HUES48 (cell line): ENCODE results near the gene SLC22A13.
A peak's percentile ranks its signal among the peaks of the same experiment; 100 is the strongest.
"Not testable (repeated sequence)": the region's sequence is repeated elsewhere in the genome, so short reads cannot be mapped to it uniquely, and the experiment has no call there.

ENCODE experiments used
- H3K27ac ChIP-seq: one replicate; pipeline ENCODE4 v1.7.0; 2013; ENCODE audit warnings: low read depth, low read length, inconsistent platforms
- H3K27me3 ChIP-seq: 2 replicates; pipeline ENCODE4 v1.6.1; 2013; ENCODE audit warnings: mild to moderate bottlenecking, low read length; ENCODE audit not compliant: control insufficient read depth, insufficient read depth
- H3K36me3 ChIP-seq: 2 replicates; pipeline ENCODE4 v1.6.1; 2013; ENCODE audit warnings: low read length; ENCODE audit not compliant: control insufficient read depth, insufficient read depth
- H3K4me1 ChIP-seq: 2 replicates; pipeline ENCODE4 v1.6.1; 2013; ENCODE audit warnings: mild to moderate bottlenecking, low read length; ENCODE audit not compliant: control insufficient read depth, insufficient read depth
- H3K4me3 ChIP-seq: 2 replicates; pipeline ENCODE4 v1.5.1; 2013; ENCODE audit warnings: mild to moderate bottlenecking, low read depth, low read length
- H3K9ac ChIP-seq: 2 replicates; pipeline ENCODE4 v1.6.1; 2013; ENCODE audit warnings: mild to moderate bottlenecking, low read depth, low read length, moderate library complexity
- H3K9me3 ChIP-seq: 2 replicates; pipeline ENCODE4 v1.6.1; 2013; ENCODE audit warnings: low read length; ENCODE audit not compliant: control insufficient read depth, insufficient read depth

SLC22A13 gene

GRCh38 chr3:38242812-38243211 lies 22.8 kb upstream of the SLC22A13 start:
- H3K27ac ChIP-seq, H3K27me3 ChIP-seq, H3K9me3 ChIP-seq, H3K4me3 ChIP-seq, H3K9ac ChIP-seq, H3K4me1 ChIP-seq: not testable (repeated sequence)
- peaks cover 58% of the 10 kb centered on the region for H3K36me3 ChIP-seq

DNA sequence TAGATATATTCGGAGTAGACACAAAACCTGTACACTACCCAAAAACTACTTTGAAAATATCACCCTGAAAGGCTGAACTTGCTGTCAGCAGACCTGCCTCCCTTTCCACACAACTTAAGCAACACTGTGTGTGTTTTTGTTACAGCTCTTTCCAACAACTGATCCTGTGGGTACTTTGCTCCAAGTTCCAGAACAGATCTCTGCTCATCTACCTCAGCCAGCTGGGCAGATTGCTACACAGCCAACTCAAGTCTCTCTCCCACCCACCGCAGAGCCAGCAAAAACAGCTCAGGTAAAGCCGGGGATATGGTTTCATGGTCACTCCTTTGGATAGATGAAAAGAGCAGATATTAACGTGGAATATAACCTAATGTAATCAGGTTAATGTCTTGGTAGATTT lies 19.7 kb upstream of the SLC22A13 start:
- Histone ChIP-seq H3K4me1 (no peaks in the 10 kb centered on the region), H3K36me3 (peaks cover 67% of the 10 kb centered on the region), H3K9ac (no peak overlapping the region), H3K27ac (no peak overlapping the region), H3K9me3 (no peaks in the 10 kb centered on the region), H3K4me3 (no peak overlapping the region), H3K27me3 (no peaks in the 10 kb centered on the region)

GRCh38 chr3:38247366-38248035 lies 18.1 kb upstream of the SLC22A13 start:
- Histone ChIP-seq H3K27me3 (no peaks in the 10 kb centered on the region), H3K4me1 (no peaks in the 10 kb centered on the region), H3K4me3 (no peak overlapping the region), H3K27ac (no peak overlapping the region), H3K36me3 (peaks cover 73% of the 10 kb centered on the region), H3K9me3 (no peaks in the 10 kb centered on the region), H3K9ac (no peak overlapping the region)

DNA sequence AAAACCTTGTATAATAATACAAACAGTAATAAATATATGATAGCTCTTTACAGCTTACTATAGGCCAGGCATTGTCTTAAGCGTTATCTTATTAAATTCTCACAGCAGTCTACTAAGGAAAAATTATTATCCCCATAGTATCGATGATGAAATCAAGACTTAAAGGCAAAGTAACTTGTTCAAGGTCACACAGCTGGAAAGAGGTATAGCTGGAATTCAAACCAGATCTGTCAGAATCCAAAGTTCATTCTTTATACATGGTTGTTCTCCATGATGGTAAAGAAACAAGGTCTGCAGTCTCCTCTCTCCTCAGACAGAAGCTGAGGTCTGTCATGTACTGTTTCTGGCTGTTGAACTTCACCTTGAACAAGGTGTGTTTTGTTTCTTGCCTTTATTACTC lies 15.4 kb upstream of the SLC22A13 start:
- Histone ChIP-seq H3K27me3 (no peaks in the 10 kb centered on the region), H3K9me3 (no peaks in the 10 kb centered on the region), H3K36me3 (peaks cover 94% of the 10 kb centered on the region), H3K4me1 (no peaks in the 10 kb centered on the region), H3K27ac (no peak overlapping the region), H3K4me3 (no peak overlapping the region), H3K9ac (no peak overlapping the region)

- Histone ChIP-seq H3K4me3 (no peak overlapping the region), H3K4me1 (no peaks in the 10 kb centered on the region), H3K27me3 (no peaks in the 10 kb centered on the region), H3K27ac (no peak overlapping the region), H3K9me3 (no peaks in the 10 kb centered on the region), H3K9ac (no peak overlapping the region), H3K36me3 (peaks cover 85% of the 10 kb centered on the region)
Measured at GRCh38 chr3:38251197-38251596, 14.4 kb upstream of the SLC22A13 start.

GRCh38 chr3:38253704-38254103 lies 11.9 kb upstream of the SLC22A13 start:
- Histone ChIP-seq H3K4me1 (no peaks in the 10 kb centered on the region), H3K9me3 (no peaks in the 10 kb centered on the region), H3K4me3 (no peak overlapping the region), H3K27me3 (no peaks in the 10 kb centered on the region), H3K9ac (no peak overlapping the region), H3K27ac (no peak overlapping the region), H3K36me3 (peaks cover 62% of the 10 kb centered on the region)

DNA sequence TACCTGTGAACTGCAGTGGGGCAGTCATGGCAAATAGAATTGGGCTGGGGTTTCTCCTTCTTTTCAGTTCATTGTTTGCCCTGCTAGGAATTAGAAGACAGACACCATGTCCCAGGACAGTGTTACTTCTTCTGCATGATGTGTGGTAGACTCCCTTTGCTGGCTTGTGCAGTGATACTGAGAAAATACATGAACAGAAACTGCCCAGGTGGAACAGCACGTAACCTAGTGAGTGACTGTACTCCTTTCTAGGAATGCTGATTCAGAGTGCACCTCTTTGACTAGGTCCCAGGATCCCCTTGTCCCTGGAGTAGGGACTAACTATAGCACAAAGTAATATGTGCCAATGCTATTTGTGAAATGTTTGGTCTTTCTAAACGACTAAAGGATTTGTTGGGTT lies 10.7 kb upstream of the SLC22A13 start:
- H3K4me1 ChIP-seq, result no peaks in the 10 kb centered on the region
- H3K36me3 ChIP-seq, result peaks cover 51% of the 10 kb centered on the region
- no peak overlapping the region for H3K27ac ChIP-seq
- H3K9ac ChIP-seq, result no peak overlapping the region
- no peaks in the 10 kb centered on the region for H3K27me3 ChIP-seq
- H3K9me3 ChIP-seq, result no peaks in the 10 kb centered on the region
- no peak overlapping the region for H3K4me3 ChIP-seq

- H3K36me3 ChIP-seq, result peaks cover 43% of the 10 kb centered on the region
- no peaks in the 10 kb centered on the region for H3K4me1 ChIP-seq
- no peaks in the 10 kb centered on the region for H3K9me3 ChIP-seq
- H3K4me3 ChIP-seq, result no peak overlapping the region
- no peak overlapping the region for H3K9ac ChIP-seq
- no peak overlapping the region for H3K27ac ChIP-seq
- H3K27me3 ChIP-seq, result no peaks in the 10 kb centered on the region
Measured at GRCh38 chr3:38255627-38256026, 10.0 kb upstream of the SLC22A13 start.

GRCh38 chr3:38257583-38257982 lies 8.0 kb upstream of the SLC22A13 start:
- Histone ChIP-seq H3K27me3 (no peaks in the 10 kb centered on the region), H3K4me1 (no peaks in the 10 kb centered on the region), H3K27ac (no peak overlapping the region), H3K36me3 (peaks cover 28% of the 10 kb centered on the region), H3K4me3 (no peak overlapping the region), H3K9me3 (no peaks in the 10 kb centered on the region), H3K9ac (no peak overlapping the region)

GRCh38 chr3:38260474-38260873 lies 5.1 kb upstream of the SLC22A13 start:
- Histone ChIP-seq H3K9me3 (no peaks in the 10 kb centered on the region), H3K4me1 (peaks cover 8% of the 10 kb centered on the region; the same call in 1 of the 2 replicates), H3K4me3 (no peak overlapping the region), H3K27ac (no peak overlapping the region), H3K27me3 (no peaks in the 10 kb centered on the region), H3K9ac (no peak overlapping the region), H3K36me3 (peaks cover 4% of the 10 kb centered on the region; the same call in 1 of the 2 replicates)

- H3K27me3 ChIP-seq, result no peaks in the 10 kb centered on the region
- peaks cover 17% of the 10 kb centered on the region for H3K4me1 ChIP-seq
- no peaks in the 10 kb centered on the region for H3K9me3 ChIP-seq
- peak overlapping the region; percentile 0 for H3K27ac ChIP-seq
- H3K4me3 ChIP-seq, result no peak overlapping the region
- no peak overlapping the region for H3K9ac ChIP-seq
- peaks cover 4% of the 10 kb centered on the region; the same call in 1 of the 2 replicates for H3K36me3 ChIP-seq
Measured at GRCh38 chr3:38264353-38264771, 1.2 kb upstream of the SLC22A13 start.
